Medulla oblongata (tissue), 1 donor: ENCODE results near the gene ENOSF1.

Experiments used
- DNase-seq: peaks from one replicate; pipeline ENCODE4 v3.0.0-alpha.2; 2015; ENCODE audit errors: extremely low spot score

Gene ENOSF1

GRCh38 chr18:673769-674168 lies 38.7 kb downstream of the ENOSF1 start:
- no peak for DNase-seq

GRCh38 chr18:673317-673716 lies 39.1 kb downstream of the ENOSF1 start:
- DNase-seq = no peak

GRCh38 chr18:671405-671804 lies 41.0 kb downstream of the ENOSF1 start:
- DNase-seq = no peak

GRCh38 chr18:670522-670921 lies 41.9 kb downstream of the ENOSF1 start:
- no peak for DNase-seq

- DNase-seq = no peak
Observed at GRCh38 chr18:669077-669476, 43.4 kb downstream of the ENOSF1 start.

- no peak for DNase-seq
Observed at GRCh38 chr18:668260-668659, 44.2 kb downstream of the ENOSF1 start.

GRCh38 chr18:666628-667027 lies 45.8 kb downstream of the ENOSF1 start:
- no peak for DNase-seq

GRCh38 chr18:666177-666576 lies 46.3 kb downstream of the ENOSF1 start:
- DNase-seq = no peak

GRCh38 chr18:662197-662596 lies 50.2 kb downstream of the ENOSF1 start:
- DNase-seq = no peak

- no peak for DNase-seq
Observed at GRCh38 chr18:659597-659996, 52.8 kb downstream of the ENOSF1 start.

GRCh38 chr18:658947-659533 lies 53.4 kb downstream of the ENOSF1 start:
- DNase-seq = no peak

- DNase-seq = peak; percentile 87
Observed at GRCh38 chr18:658001-658946, 54.2 kb downstream of the ENOSF1 start.

- no peak for DNase-seq
Observed at GRCh38 chr18:657311-658000, 55.0 kb downstream of the ENOSF1 start, which contains the start of gene TYMS. Gene TYMS (plus strand): TSS chr18:657653. CDS start chr18:657743, 90 bp downstream.

- DNase-seq = no peak
Observed at GRCh38 chr18:655445-655844, 57.0 kb downstream of the ENOSF1 start.

GRCh38 chr18:654601-655000 lies 57.8 kb downstream of the ENOSF1 start:
- DNase-seq = no peak

- no peak for DNase-seq
Observed at GRCh38 chr18:653512-653911, 58.9 kb downstream of the ENOSF1 start.

- DNase-seq = no peak
Observed at GRCh38 chr18:652131-652530, 60.3 kb downstream of the ENOSF1 start.

GRCh38 chr18:650428-650858 lies 62.0 kb downstream of the ENOSF1 start:
- DNase-seq = no peak

- DNase-seq = no peak
Observed at GRCh38 chr18:649341-649740, 63.1 kb downstream of the ENOSF1 start.

GRCh38 chr18:647304-647703 lies 65.1 kb downstream of the ENOSF1 start:
- DNase-seq = no peak

- peak; percentile 90 for DNase-seq
Observed at GRCh38 chr18:644395-645004, 67.9 kb downstream of the ENOSF1 start.

GRCh38 chr18:641224-641623 lies 71.2 kb downstream of the ENOSF1 start:
- no peak for DNase-seq
